ENCODE measurements around the gene EMP1.
"Not testable (repeated sequence)": the region's sequence is repeated elsewhere in the genome, so short reads cannot be mapped to it uniquely, and the experiment has no call there.

EMP1 gene

DNA sequence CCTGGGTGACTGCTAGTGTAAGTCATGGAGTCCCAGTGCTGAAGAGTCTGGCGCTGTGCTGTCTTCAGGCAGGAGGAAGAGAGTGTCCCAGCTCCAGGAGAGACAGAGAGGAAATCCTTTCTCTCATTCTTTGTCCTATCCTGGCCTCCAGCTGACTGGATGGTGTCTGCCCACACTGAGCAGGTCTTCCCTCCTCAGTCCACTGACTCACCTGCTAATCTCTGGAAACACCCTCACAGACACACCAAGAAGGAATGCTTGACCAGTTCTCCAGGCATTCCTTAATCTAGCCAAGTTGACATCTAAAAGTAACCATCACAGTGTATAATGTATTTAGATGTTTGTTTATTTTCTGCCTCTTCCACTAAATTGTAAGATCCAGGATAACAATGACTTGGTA, 53.9 kb downstream of the EMP1 start:
- no peak overlapping the region for H3K27ac ChIP-seq (ENCODE audit: low read depth, low read length, severe bottlenecking)
- H3K4me1 ChIP-seq (ENCODE audit: control insufficient read depth, insufficient read depth, low read length, poor library complexity, severe bottlenecking): no peaks in the 10 kb centered on the region
- no peaks in the 10 kb centered on the region for H3K36me3 ChIP-seq (ENCODE audit: control insufficient read depth, insufficient read depth, low read length)
- no peaks in the 10 kb centered on the region for H3K9me3 ChIP-seq (ENCODE audit: control insufficient read depth, low read length)
- no peak overlapping the region for H3K4me3 ChIP-seq (ENCODE audit: extremely low read depth, insufficient read depth, low read length, poor library complexity, severe bottlenecking)
- WGBS, 2 experiments (ENCODE audit: insufficient coverage in 2 of 2): 78 to 91% methylated on average over 1 of the region's 1 CpG

DNA sequence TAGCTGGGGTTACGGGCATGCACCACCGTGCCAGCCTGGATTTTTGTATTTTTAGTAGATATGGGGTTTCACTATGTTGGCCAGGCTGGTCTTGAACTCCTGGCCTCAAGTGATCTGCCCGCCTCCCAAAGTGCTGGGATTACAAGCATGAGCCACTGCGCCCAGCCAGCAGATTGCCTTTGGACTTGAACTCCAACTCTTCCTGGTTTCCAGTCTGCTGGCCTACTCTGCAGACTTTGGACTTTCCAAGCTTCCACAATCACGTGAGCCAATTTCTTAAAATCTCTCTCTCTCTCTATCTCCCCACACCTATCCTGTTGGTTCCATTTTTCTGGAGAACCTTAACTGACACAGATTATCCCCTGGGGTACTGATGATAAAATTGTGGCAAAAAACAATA, 55.0 kb downstream of the EMP1 start:
- H3K27ac ChIP-seq (ENCODE audit: low read depth, low read length, severe bottlenecking): no peak overlapping the region
- H3K4me1 ChIP-seq (ENCODE audit: control insufficient read depth, insufficient read depth, low read length, poor library complexity, severe bottlenecking): peaks cover 4% of the 10 kb centered on the region
- no peaks in the 10 kb centered on the region for H3K36me3 ChIP-seq (ENCODE audit: control insufficient read depth, insufficient read depth, low read length)
- H3K9me3 ChIP-seq (ENCODE audit: control insufficient read depth, low read length): no peaks in the 10 kb centered on the region
- no peak overlapping the region for H3K4me3 ChIP-seq (ENCODE audit: extremely low read depth, insufficient read depth, low read length, poor library complexity, severe bottlenecking)
- 95 to 100% methylated on average over 2 to 5 of the region's 5 CpGs for WGBS, 2 experiments (ENCODE audit: insufficient coverage in 2 of 2)

DNA sequence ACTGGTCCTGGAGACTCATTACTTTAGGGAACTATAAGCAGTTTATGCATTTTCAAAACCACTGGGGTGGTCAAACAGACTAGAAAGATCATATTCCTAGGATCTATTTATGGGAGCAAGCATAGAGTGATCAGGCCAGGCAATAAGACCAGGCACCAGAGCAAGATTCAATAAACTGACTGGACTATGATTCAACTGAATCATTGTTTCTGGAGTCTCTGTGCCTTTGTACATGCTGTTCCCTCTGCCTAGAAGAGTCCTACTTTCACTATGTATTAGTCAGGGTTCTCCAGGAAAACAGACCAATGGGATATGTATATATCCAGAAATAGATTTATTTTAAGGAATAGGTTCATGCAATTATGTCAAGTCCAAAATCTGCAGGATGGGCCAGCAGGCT, 55.5 kb downstream of the EMP1 start:
- Histone ChIP-seq H3K4me1 (ENCODE audit: control insufficient read depth, insufficient read depth, low read length, poor library complexity, severe bottlenecking) (peaks cover 6% of the 10 kb centered on the region), H3K9me3 (ENCODE audit: control insufficient read depth, low read length) (no peaks in the 10 kb centered on the region), H3K27ac (ENCODE audit: low read depth, low read length, severe bottlenecking) (no peak overlapping the region), H3K4me3 (ENCODE audit: extremely low read depth, insufficient read depth, low read length, poor library complexity, severe bottlenecking) (no peak overlapping the region), H3K36me3 (ENCODE audit: control insufficient read depth, insufficient read depth, low read length) (no peaks in the 10 kb centered on the region)

DNA sequence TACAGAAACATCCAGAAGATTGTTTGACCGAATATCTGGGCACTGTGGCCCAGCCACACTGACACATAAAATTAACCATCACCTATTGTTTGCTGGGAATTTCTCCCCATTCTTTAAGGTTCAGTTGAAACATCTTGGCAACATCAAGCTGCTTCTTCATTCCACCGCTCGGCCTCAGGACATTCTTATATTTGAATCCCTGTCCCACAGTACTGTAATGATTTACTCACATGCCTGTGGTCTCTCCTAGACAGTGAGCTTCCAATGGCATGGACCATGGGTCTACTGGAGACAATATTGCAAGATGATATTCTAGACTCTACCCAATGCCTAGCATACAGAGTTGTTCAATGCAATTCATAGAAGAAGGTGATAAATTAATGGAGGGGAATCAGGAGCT, 56.1 kb downstream of the EMP1 start:
- Histone ChIP-seq H3K4me3 (ENCODE audit: extremely low read depth, insufficient read depth, low read length, poor library complexity, severe bottlenecking) (no peak overlapping the region), H3K27ac (ENCODE audit: low read depth, low read length, severe bottlenecking) (no peak overlapping the region), H3K36me3 (ENCODE audit: control insufficient read depth, insufficient read depth, low read length) (no peaks in the 10 kb centered on the region), H3K9me3 (ENCODE audit: control insufficient read depth, low read length) (no peaks in the 10 kb centered on the region), H3K4me1 (ENCODE audit: control insufficient read depth, insufficient read depth, low read length, poor library complexity, severe bottlenecking) (peaks cover 12% of the 10 kb centered on the region)
- 63 to 88% methylated on average over 1 to 3 of the region's 3 CpGs for WGBS, 2 experiments (ENCODE audit: insufficient coverage in 2 of 2)

DNA sequence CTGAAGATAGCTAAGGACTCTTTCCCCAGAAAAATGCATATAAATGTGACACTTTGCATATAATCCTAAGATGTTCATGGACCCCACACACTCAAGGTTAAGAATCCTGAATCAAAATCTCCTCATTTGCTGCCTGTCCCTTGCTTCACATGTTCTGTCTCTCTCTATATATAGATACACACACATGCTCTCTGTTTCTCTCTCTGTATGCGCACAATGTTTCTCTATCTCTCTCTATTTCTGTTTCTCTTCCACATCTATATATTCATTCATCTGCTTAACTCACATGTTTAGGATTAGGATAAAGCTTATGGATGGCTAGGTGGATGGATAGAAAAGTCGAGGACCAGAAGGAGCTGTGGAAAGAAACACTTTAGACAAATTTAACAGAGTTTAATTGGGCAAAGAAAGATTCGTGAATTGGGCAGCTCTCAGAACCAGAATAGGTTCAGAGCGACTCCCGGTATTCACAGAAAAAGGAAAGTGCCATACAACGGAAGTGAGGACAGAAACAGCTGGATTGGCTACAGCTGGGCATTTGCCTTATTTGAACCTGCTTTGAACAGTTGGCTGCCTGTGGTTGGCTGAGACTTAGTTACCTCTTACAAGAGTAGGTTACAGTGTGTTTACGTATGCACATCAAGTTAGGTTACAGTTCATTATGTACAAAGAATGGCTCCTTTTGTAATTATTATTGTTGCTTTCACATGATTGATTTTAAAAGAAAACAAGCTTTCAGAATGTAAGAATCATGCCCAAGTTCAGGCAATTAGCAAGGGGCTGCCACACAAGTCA, 57.6 kb downstream of the EMP1 start:
- 85% methylated on average over 5 to 6 of the region's 7 CpGs for WGBS, 2 experiments (ENCODE audit: insufficient coverage in 2 of 2)
- no peaks in the 10 kb centered on the region for H3K9me3 ChIP-seq (ENCODE audit: control insufficient read depth, low read length)
- H3K27ac ChIP-seq (ENCODE audit: low read depth, low read length, severe bottlenecking): no peak overlapping the region
- H3K4me1 ChIP-seq (ENCODE audit: control insufficient read depth, insufficient read depth, low read length, poor library complexity, severe bottlenecking): peaks cover 23% of the 10 kb centered on the region
- H3K36me3 ChIP-seq (ENCODE audit: control insufficient read depth, insufficient read depth, low read length): no peaks in the 10 kb centered on the region
- no peak overlapping the region for H3K4me3 ChIP-seq (ENCODE audit: extremely low read depth, insufficient read depth, low read length, poor library complexity, severe bottlenecking)

DNA sequence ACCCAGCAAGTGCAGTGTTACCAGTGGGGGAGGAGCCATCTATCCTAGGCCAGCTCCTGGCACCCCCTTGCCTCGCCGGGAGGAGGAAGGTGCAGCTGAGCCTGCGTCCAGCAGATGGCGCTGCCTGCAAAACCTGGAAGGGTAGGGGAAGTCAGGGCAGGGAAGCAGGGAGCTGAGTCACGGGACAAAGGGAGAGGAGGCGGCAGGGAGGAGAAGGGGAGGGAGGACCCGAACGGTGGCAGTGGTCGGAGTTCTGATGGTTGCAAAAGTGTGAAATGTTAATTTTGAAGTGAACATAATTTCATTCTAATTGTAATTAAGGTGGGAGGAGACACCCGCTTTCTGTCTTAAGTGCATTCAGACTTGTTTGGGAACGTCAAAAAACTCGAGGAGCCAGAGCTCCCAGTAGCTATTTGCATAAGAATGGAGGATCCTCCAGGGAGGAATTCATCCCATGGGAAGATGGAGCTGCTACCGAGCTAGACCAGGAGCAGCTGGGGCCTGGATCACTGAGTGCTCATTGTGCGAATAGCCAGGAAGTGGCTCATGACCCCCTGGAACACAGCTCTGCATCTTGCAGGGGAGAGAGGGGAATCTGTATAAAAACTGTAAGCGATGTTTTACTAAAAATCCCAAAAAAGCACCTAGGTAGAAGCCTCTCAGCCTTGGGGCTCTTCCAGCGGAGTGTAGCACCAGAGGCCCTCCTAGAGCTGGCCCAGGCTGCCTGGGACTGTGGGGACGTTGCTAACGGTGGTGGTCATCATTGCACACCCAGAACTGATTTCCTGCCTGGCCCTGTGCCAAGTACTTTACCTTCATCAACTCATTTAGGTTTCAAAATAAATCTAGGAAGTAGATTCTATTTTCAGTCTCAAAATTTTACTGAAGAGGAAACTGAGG, 59.5 kb downstream of the EMP1 start:
- peak overlapping the region; percentile 22 for H3K4me3 ChIP-seq (ENCODE audit: extremely low read depth, insufficient read depth, low read length, poor library complexity, severe bottlenecking)
- no peaks in the 10 kb centered on the region for H3K9me3 ChIP-seq (ENCODE audit: control insufficient read depth, low read length)
- H3K4me1 ChIP-seq (ENCODE audit: control insufficient read depth, insufficient read depth, low read length, poor library complexity, severe bottlenecking): peaks cover 23% of the 10 kb centered on the region
- no peaks in the 10 kb centered on the region for H3K36me3 ChIP-seq (ENCODE audit: control insufficient read depth, insufficient read depth, low read length)
- peak overlapping the region; percentile 24 for H3K27ac ChIP-seq (ENCODE audit: low read depth, low read length, severe bottlenecking)
- WGBS, 2 experiments (ENCODE audit: insufficient coverage in 2 of 2): 13 to 23% methylated on average over 15 to 16 of the region's 18 CpGs

DNA sequence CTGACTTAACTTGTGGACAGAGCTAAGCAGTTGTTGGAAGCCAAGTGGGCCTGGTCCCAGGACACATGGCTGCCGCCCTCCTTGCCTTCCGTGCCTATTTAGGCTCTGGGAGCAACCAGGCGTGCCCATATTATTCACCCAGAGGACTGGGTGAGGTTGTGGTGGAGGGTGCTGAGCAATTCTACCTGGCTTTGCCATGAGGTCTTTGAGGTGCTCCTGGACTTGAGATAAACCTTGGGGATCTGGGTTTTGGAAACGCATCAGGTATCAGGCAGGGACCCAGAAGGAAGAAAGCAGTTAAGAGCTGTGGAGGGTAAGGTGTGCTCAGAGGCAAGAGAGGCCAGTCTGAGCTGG, 60.1 kb downstream of the EMP1 start:
- H3K9me3 ChIP-seq (ENCODE audit: control insufficient read depth, low read length): no peaks in the 10 kb centered on the region
- WGBS, 2 experiments (ENCODE audit: insufficient coverage in 2 of 2): 93 to 100% methylated on average over 1 to 4 of the region's 4 CpGs
- H3K36me3 ChIP-seq (ENCODE audit: control insufficient read depth, insufficient read depth, low read length): no peaks in the 10 kb centered on the region
- peaks cover 26% of the 10 kb centered on the region for H3K4me1 ChIP-seq (ENCODE audit: control insufficient read depth, insufficient read depth, low read length, poor library complexity, severe bottlenecking)
- no peak overlapping the region for H3K4me3 ChIP-seq (ENCODE audit: extremely low read depth, insufficient read depth, low read length, poor library complexity, severe bottlenecking)
- no peak overlapping the region for H3K27ac ChIP-seq (ENCODE audit: low read depth, low read length, severe bottlenecking)

DNA sequence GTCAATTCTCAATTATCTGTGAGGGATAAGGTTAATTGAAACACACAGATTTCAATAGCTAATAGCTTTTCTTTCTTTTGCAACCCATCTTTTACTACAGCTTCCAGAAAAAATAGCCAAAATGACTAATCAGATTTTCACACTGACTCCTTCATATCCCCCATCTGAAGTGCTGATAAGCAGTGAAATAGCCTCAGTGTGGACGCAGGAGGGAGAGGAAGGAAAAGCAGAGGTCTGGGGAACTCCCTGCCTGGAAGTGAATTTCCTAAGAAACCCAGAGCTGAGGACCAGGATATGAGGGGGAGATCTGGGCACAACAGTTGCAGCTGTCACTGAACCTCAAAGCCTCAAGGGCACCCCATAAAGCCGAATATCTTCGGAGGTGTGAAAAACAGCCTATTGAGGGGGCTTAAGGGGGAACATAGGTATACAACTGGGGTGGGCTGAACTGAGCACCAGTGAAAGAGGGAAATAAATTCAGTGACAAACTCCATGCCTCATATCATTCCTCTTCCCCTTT, 60.9 kb downstream of the EMP1 start:
- WGBS, 2 experiments (ENCODE audit: insufficient coverage in 2 of 2): 48% methylated on average over 2 of the region's 3 CpGs; no CpG with 5 or more reads in 1 of the 2 experiments
- H3K4me1 ChIP-seq (ENCODE audit: control insufficient read depth, insufficient read depth, low read length, poor library complexity, severe bottlenecking): peaks cover 26% of the 10 kb centered on the region
- peak overlapping the region; percentile 12 for H3K27ac ChIP-seq (ENCODE audit: low read depth, low read length, severe bottlenecking)
- H3K36me3 ChIP-seq (ENCODE audit: control insufficient read depth, insufficient read depth, low read length): no peaks in the 10 kb centered on the region
- no peaks in the 10 kb centered on the region for H3K9me3 ChIP-seq (ENCODE audit: control insufficient read depth, low read length)
- H3K4me3 ChIP-seq (ENCODE audit: extremely low read depth, insufficient read depth, low read length, poor library complexity, severe bottlenecking): no peak overlapping the region

DNA sequence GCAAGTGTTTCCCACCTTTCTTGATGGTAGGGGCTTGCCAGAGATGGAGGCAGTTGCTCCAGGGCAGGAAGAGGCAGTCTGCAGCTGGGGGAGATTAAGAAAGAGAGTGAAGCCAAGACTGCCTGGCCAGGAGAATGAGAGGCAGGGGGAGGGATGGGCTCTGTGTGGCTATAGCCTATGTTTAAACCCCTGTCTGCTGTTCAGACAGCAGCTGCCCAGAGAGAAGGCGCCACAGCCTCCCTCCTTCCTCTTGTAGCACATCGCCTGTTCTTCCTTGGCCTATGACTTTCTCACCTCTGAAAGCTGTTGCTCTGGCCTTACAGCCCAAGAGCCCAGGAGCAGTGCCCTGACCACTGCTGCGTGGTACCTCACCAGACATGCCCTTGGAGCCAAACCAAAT, 61.7 kb downstream of the EMP1 start:
- no peaks in the 10 kb centered on the region for H3K36me3 ChIP-seq (ENCODE audit: control insufficient read depth, insufficient read depth, low read length)
- peaks cover 26% of the 10 kb centered on the region for H3K4me1 ChIP-seq (ENCODE audit: control insufficient read depth, insufficient read depth, low read length, poor library complexity, severe bottlenecking)
- WGBS, 2 experiments (ENCODE audit: insufficient coverage in 2 of 2): 73 to 90% methylated on average over 3 of the region's 3 CpGs
- H3K27ac ChIP-seq (ENCODE audit: low read depth, low read length, severe bottlenecking): peak overlapping the region; percentile 53
- no peak overlapping the region for H3K4me3 ChIP-seq (ENCODE audit: extremely low read depth, insufficient read depth, low read length, poor library complexity, severe bottlenecking)
- no peaks in the 10 kb centered on the region for H3K9me3 ChIP-seq (ENCODE audit: control insufficient read depth, low read length)

DNA sequence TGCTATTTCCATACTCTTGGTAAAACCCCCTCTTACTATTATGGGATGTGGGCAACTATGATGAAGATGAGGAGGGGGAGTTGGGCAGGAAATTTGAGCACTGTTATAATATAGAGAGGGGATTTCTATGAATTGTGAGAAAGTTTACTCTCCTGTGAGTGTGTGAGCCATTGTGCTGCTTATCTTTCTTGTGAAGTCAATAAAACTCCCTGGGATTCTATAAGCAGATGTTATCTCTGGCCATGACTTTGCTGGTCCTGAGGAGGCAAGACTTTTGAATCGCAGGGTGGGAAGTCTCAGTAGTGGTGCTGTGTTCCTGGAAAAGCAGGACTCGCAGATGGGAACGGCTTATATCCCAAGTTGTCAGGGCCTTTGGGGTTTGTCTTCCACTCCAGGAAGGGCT, 62.2 kb downstream of the EMP1 start:
- H3K4me3 ChIP-seq (ENCODE audit: extremely low read depth, insufficient read depth, low read length, poor library complexity, severe bottlenecking): no peak overlapping the region
- peaks cover 26% of the 10 kb centered on the region for H3K4me1 ChIP-seq (ENCODE audit: control insufficient read depth, insufficient read depth, low read length, poor library complexity, severe bottlenecking)
- H3K36me3 ChIP-seq (ENCODE audit: control insufficient read depth, insufficient read depth, low read length): no peaks in the 10 kb centered on the region
- 77 to 85% methylated on average over 3 of the region's 3 CpGs for WGBS, 2 experiments (ENCODE audit: insufficient coverage in 2 of 2)
- H3K9me3 ChIP-seq (ENCODE audit: control insufficient read depth, low read length): no peaks in the 10 kb centered on the region
- peak overlapping the region; percentile 45 for H3K27ac ChIP-seq (ENCODE audit: low read depth, low read length, severe bottlenecking)

DNA sequence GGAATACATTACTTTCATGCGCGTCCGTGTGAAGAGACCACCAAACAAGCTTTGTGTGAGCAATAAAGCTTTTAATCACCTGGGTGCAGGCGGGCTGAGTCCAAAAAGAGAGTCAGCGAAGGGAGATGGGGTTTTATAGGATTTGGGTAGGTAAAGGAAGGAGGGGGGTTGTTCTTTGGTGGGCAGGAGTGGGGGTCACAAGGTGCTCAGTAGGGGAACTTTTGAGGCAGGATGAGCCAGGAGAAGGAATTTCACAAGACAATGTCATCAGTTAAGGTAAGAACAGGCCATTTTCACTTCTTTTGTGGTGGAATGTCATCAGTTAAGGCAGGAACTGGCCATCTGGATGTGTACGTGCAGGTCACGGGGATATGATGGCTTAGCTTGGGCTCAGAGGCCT, 63.1 kb downstream of the EMP1 start:
- not testable (repeated sequence) for H3K27ac ChIP-seq (ENCODE audit: low read depth, low read length, severe bottlenecking); H3K9me3 ChIP-seq (ENCODE audit: control insufficient read depth, low read length); H3K36me3 ChIP-seq (ENCODE audit: control insufficient read depth, insufficient read depth, low read length); H3K4me3 ChIP-seq (ENCODE audit: extremely low read depth, insufficient read depth, low read length, poor library complexity, severe bottlenecking)
- peaks cover 26% of the 10 kb centered on the region for H3K4me1 ChIP-seq (ENCODE audit: control insufficient read depth, insufficient read depth, low read length, poor library complexity, severe bottlenecking)
- WGBS, 2 experiments (ENCODE audit: insufficient coverage in 2 of 2): 91 to 93% methylated on average over 2 to 5 of the region's 7 CpGs

Data from mesodermal cell (in vitro differentiated cells).